GM19238 (cell line): ENCODE data around the gene IKBKG.
"Not testable (repeated sequence)": the region's sequence is repeated elsewhere in the genome, so short reads cannot be mapped to it uniquely, and the experiment has no call there.

Source experiments
- DNase-seq: peaks from one replicate; pipeline ENCODE4 v3.0.0; 2011; ENCODE audit warnings: low spot score; ENCODE audit not compliant: insufficient read length

Gene IKBKG

GRCh38 chrX:154602766-154603437, 55.5 kb downstream of the IKBKG start:
- no peak for DNase-seq

- DNase-seq: no peak
Measured at GRCh38 chrX:154603438-154604430, 56.3 kb downstream of the IKBKG start.

- DNase-seq: no peak
Measured at GRCh38 chrX:154605566-154605965, 58.1 kb downstream of the IKBKG start.

- no peak for DNase-seq
Measured at GRCh38 chrX:154607370-154607769, 60.0 kb downstream of the IKBKG start.

GRCh38 chrX:154607976-154608375, 60.6 kb downstream of the IKBKG start:
- DNase-seq: not testable (repeated sequence)

GRCh38 chrX:154608823-154609222, 61.4 kb downstream of the IKBKG start:
- not testable (repeated sequence) for DNase-seq

GRCh38 chrX:154611146-154611545, 63.7 kb downstream of the IKBKG start:
- not testable (repeated sequence) for DNase-seq

GRCh38 chrX:154613586-154613985, 66.2 kb downstream of the IKBKG start:
- DNase-seq: not testable (repeated sequence)
